Duodenal mucosa (tissue), 2 donors: ENCODE data around the gene FADS3.
"Not testable (repeated sequence)": the region's sequence is repeated elsewhere in the genome, so short reads cannot be mapped to it uniquely, and the experiment has no call there.

ENCODE experiments used
- H3K27ac ChIP-seq: one replicate; pipeline ENCODE4 v1.7.0; 2013; ENCODE audit warnings: low read depth, low read length
- H3K27me3 ChIP-seq, 2 donors: one replicate each; pipeline ENCODE4 v1.7.0; 2013; ENCODE audit warnings: low read length in 2 of 2, control low read depth in 1 of 2; ENCODE audit not compliant: insufficient read depth in 2 of 2, control insufficient read depth in 1 of 2
- H3K36me3 ChIP-seq, 2 donors: one replicate each; pipeline ENCODE4 v1.7.0; 2013; ENCODE audit warnings: low read length in 2 of 2, control low read depth in 1 of 2; ENCODE audit not compliant: insufficient read depth in 2 of 2, control insufficient read depth in 1 of 2
- H3K4me1 ChIP-seq, 2 donors: one replicate each; pipeline ENCODE4 v1.7.0; 2013; ENCODE audit warnings: low read length in 2 of 2, control low read depth in 1 of 2; ENCODE audit not compliant: insufficient read depth in 2 of 2, control insufficient read depth in 1 of 2
- H3K4me3 ChIP-seq, 2 donors: one replicate each; pipeline ENCODE4 v1.7.0; 2013; ENCODE audit warnings: low read length in 2 of 2, low read depth in 1 of 2
- H3K9ac ChIP-seq, 2 donors: one replicate each; pipeline ENCODE4 v1.7.0; 2013; ENCODE audit warnings: low read length in 2 of 2, low read depth in 1 of 2
- H3K9me3 ChIP-seq, 2 donors: one replicate each; pipeline ENCODE4 v1.7.0; 2013; ENCODE audit warnings: low read length in 2 of 2, control low read depth in 1 of 2; ENCODE audit not compliant: control insufficient read depth in 1 of 2

The FADS3 gene

DNA sequence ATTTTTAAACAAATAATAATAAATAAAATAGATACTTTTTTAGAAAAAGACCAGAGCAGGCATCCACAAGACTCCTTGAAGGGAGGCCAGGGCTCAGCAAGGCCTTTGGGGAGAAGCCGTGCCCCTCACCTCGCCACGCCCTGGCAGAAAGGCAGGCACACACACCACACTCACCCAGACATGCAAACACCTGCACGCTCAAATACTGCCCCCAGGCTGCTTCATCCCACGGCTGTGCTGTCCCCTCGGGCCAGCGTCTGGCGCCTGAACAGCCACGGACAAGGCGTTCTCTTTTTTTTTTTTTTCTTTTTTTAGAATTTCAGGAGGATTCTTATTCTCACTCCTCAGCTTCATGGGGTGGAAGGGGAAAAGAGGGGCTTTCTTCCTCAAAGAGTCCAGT lies 1.5 kb downstream of the FADS3 start:
- H3K27ac ChIP-seq, result no peak overlapping the region

DNA sequence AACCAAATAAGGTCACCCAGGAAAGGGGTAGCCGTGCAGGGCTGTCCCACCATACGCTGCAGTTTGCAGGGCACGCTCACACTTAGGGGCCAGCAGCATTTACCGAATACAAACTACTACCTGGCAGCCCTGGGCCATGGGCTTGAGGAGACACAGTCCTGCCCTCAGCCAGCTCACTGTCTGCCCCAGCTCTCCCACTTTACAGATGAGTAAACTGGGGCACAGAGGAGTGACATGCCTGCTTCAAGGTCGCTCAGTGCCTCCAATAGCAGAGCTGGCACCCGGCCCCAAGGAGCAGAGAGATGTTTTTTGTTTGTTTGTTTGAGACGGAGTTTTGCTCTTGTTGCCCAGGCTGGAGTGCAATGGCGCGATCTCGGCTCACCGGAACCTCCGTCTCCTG lies 2.8 kb downstream of the FADS3 start:
- Histone ChIP-seq H3K27me3 (no peaks in the 10 kb centered on the region), H3K4me3 (no peak overlapping the region), H3K36me3 (no peaks in the 10 kb centered on the region), H3K4me1 (peaks cover 0 to 14% of the 10 kb centered on the region in 2 donors), H3K9ac (no peak overlapping the region), H3K27ac (no peak overlapping the region), H3K9me3 (no peaks in the 10 kb centered on the region)

More for the DNA sequence above, 1.5 kb downstream of the FADS3 start:
- no peaks in the 10 kb centered on the region for H3K36me3 ChIP-seq
- H3K9me3 ChIP-seq, result no peaks in the 10 kb centered on the region
- no peak overlapping the region for H3K4me3 ChIP-seq
- H3K27me3 ChIP-seq, result no peaks in the 10 kb centered on the region
- H3K9ac ChIP-seq, result no peak overlapping the region
- peaks cover 0 to 14% of the 10 kb centered on the region in 2 donors for H3K4me1 ChIP-seq

GRCh38 chr11:61887839-61888494 lies 3.4 kb downstream of the FADS3 start:
- peaks cover 0 to 14% of the 10 kb centered on the region in 2 donors for H3K4me1 ChIP-seq
- no peaks in the 10 kb centered on the region for H3K27me3 ChIP-seq
- H3K27ac ChIP-seq, result no peak overlapping the region
- no peaks in the 10 kb centered on the region for H3K9me3 ChIP-seq
- H3K9ac ChIP-seq, result no peak overlapping the region
- H3K36me3 ChIP-seq, result no peaks in the 10 kb centered on the region
- no peak overlapping the region for H3K4me3 ChIP-seq

- Histone ChIP-seq H3K4me1 (peaks cover 0 to 11% of the 10 kb centered on the region in 2 donors), H3K9ac (no peak overlapping the region), H3K27ac (no peak overlapping the region), H3K9me3 (no peaks in the 10 kb centered on the region), H3K36me3 (no peaks in the 10 kb centered on the region), H3K4me3 (no peak overlapping the region), H3K27me3 (no peaks in the 10 kb centered on the region)
Measured at GRCh38 chr11:61886643-61887042, 4.7 kb downstream of the FADS3 start.

DNA sequence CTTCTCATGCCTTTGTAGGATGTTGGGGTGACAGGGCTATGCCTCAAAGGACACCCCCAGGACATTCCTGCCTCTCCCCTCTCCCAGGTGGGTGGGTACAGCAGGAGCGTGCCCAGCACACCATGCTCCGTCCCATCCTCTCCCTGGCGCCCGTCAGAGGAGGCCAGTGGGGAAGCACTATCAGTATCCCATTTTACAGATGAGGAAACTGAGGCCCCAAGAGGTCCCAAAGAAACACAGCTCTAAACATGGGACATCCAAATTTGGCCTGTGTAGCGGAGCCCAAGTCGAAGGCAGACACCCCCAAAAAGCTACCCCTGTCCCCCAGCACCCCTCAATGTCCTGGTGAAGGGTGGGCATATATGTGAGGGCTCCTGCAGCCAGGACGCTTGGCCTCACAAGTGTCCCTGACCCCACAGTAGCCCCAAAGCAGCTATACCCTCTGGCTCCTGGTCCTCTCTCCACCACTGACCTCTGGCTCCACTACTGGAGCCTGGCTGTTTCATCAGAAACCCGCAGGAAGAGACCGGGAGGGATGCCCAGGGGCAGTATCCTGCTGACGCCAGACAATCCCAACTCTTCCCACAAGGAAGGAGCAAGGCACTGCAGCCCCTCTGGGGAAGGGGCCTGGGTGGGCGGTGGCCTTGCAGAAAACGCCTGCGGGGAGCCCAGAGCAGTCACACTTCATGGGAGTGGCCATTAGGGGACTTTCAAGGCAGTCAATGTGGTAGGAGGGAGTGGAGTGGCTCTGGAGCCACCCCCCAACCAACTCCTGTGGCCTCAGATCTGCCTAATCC lies 5.4 kb downstream of the FADS3 start:
- no peaks in the 10 kb centered on the region for H3K9me3 ChIP-seq
- H3K4me1 ChIP-seq, result peaks cover 0 to 10% of the 10 kb centered on the region in 2 donors
- no peak overlapping the region for H3K4me3 ChIP-seq
- no peak overlapping the region for H3K27ac ChIP-seq
- no peaks in the 10 kb centered on the region for H3K27me3 ChIP-seq
- no peaks in the 10 kb centered on the region for H3K36me3 ChIP-seq
- no peak overlapping the region for H3K9ac ChIP-seq

DNA sequence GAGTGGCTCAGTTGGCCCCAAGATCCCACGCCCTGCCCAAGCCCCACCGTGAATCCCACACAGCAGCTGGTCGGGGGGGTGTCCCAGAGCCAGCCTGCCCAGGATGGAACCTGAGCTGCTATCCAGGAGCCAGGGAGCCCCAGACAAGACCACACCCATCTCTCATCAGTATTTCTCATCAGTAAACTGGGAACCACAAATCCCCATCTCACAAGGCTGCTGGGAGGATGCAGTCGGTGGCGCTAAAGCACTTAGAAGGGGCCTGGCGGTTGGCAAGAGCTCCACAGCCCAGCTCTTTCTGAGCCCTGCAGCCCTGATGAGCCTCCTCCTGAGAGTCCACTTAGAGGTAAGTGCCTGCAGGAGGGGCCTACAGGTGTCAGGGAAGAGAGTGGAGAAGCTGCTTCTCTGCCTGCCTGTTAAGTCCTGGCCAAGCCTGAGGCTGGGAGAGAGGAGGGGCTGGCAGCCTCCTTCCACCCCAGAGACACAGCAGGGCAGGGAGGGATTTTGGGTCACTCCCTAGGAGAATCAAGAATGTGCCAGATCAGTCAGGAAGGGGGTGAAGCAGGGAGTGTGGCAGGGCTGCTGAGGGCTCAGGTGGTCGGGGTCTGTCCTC lies 6.1 kb downstream of the FADS3 start:
- H3K4me3 ChIP-seq, result no peak overlapping the region
- no peaks in the 10 kb centered on the region for H3K27me3 ChIP-seq
- H3K9me3 ChIP-seq, result no peaks in the 10 kb centered on the region
- peaks cover 0 to 3% of the 10 kb centered on the region in 2 donors for H3K4me1 ChIP-seq
- no peak overlapping the region for H3K9ac ChIP-seq
- H3K27ac ChIP-seq, result no peak overlapping the region
- no peaks in the 10 kb centered on the region for H3K36me3 ChIP-seq

GRCh38 chr11:61883947-61884346 lies 7.4 kb downstream of the FADS3 start:
- H3K9ac ChIP-seq, result no peak overlapping the region
- H3K27me3 ChIP-seq, result no peaks in the 10 kb centered on the region
- peaks cover 0 to 2% of the 10 kb centered on the region in 2 donors for H3K36me3 ChIP-seq
- no peak overlapping the region for H3K27ac ChIP-seq
- H3K4me3 ChIP-seq, result no peak overlapping the region
- H3K4me1 ChIP-seq, result no peaks in the 10 kb centered on the region
- no peaks in the 10 kb centered on the region for H3K9me3 ChIP-seq

- no peaks in the 10 kb centered on the region for H3K27me3 ChIP-seq
- H3K9me3 ChIP-seq, result no peaks in the 10 kb centered on the region
- peaks cover 0 to 4% of the 10 kb centered on the region in 2 donors for H3K36me3 ChIP-seq
- no peak overlapping the region for H3K9ac ChIP-seq
- no peak overlapping the region for H3K4me3 ChIP-seq
- H3K27ac ChIP-seq, result no peak overlapping the region
- H3K4me1 ChIP-seq, result no peaks in the 10 kb centered on the region
Measured at GRCh38 chr11:61883327-61883726, 8.0 kb downstream of the FADS3 start.

- Histone ChIP-seq H3K36me3 (peaks cover 0 to 4% of the 10 kb centered on the region in 2 donors), H3K27ac (no peak overlapping the region), H3K27me3 (no peaks in the 10 kb centered on the region), H3K9me3 (no peaks in the 10 kb centered on the region), H3K4me3 (no peak overlapping the region), H3K4me1 (no peaks in the 10 kb centered on the region), H3K9ac (no peak overlapping the region)
Measured at GRCh38 chr11:61882879-61883278, 8.5 kb downstream of the FADS3 start.

DNA sequence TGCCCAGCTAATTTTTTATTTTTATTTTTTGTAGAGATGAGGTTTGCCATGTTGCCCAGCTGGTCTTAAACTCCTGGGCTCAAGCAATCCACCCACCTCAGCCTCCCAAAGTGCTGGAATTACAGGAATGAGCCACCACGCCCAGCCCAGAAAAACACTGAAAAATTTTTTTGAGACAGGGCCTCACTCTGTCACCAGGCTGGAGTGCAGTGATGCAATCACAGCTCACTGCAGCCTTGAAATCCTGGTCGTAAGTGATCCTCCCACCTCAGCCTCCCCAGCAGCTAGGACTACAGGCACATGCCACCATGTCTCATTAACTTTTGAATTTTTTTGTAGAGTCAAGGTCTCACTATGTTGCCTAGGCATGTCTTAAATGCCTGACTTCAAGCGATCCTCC lies 9.1 kb downstream of the FADS3 start:
- not testable (repeated sequence) for H3K9me3 ChIP-seq, H3K9ac ChIP-seq, H3K4me3 ChIP-seq, H3K27ac ChIP-seq, H3K4me1 ChIP-seq, H3K36me3 ChIP-seq, H3K27me3 ChIP-seq
